Activated T-helper 1 cell treated with Interleukin-2 at 50 U/mL for 16 hours (primary cell): Measurements from ENCODE around the gene WBP1L.

Experiments used
- DNase-seq: peaks from one replicate; pipeline ENCODE4 v3.0.0-alpha.2; 2020; ENCODE audit warnings: low read depth

The WBP1L gene

GRCh38 chr10:102780527-102780808 lies 36.7 kb downstream of the WBP1L start:
- no peak for DNase-seq

GRCh38 chr10:102781090-102781920 lies 37.6 kb downstream of the WBP1L start:
- DNase-seq = no peak

- DNase-seq = no peak
Observed at GRCh38 chr10:102781921-102782557, 38.3 kb downstream of the WBP1L start.

GRCh38 chr10:102782673-102783551 lies 39.2 kb downstream of the WBP1L start:
- no peak for DNase-seq

GRCh38 chr10:102783568-102783967 lies 39.8 kb downstream of the WBP1L start:
- DNase-seq = no peak

- DNase-seq = no peak
Observed at GRCh38 chr10:102785818-102786217, 42.1 kb downstream of the WBP1L start.

- DNase-seq = no peak
Observed at GRCh38 chr10:102791754-102792395, 48.1 kb downstream of the WBP1L start.

- DNase-seq = no peak
Observed at GRCh38 chr10:102795453-102796406, 52.0 kb downstream of the WBP1L start.

GRCh38 chr10:102796407-102797176 lies 52.8 kb downstream of the WBP1L start:
- peak; percentile 4 for DNase-seq

- DNase-seq = no peak
Observed at GRCh38 chr10:102799691-102800471, 56.1 kb downstream of the WBP1L start.

GRCh38 chr10:102800611-102801335 lies 57.0 kb downstream of the WBP1L start:
- no peak for DNase-seq

GRCh38 chr10:102801496-102801895 lies 57.7 kb downstream of the WBP1L start:
- no peak for DNase-seq

GRCh38 chr10:102801978-102802377 lies 58.2 kb downstream of the WBP1L start:
- DNase-seq = no peak

- DNase-seq = no peak
Observed at GRCh38 chr10:102802920-102803534, 59.3 kb downstream of the WBP1L start.

GRCh38 chr10:102804382-102805055 lies 60.8 kb downstream of the WBP1L start:
- DNase-seq = no peak

- DNase-seq = no peak
Observed at GRCh38 chr10:102808380-102808779, 64.6 kb downstream of the WBP1L start.

- DNase-seq = no peak
Observed at GRCh38 chr10:102811346-102811745, 67.6 kb downstream of the WBP1L start.
